Cardiac muscle cell (in vitro differentiated cells and primary cell): ENCODE data around the gene ADGRE1. TPM values are rescaled to one million over a fixed set of nuclear protein-coding genes. Genes with fewer than 3 reads are reported as not detected.
A peak's percentile ranks its signal among the peaks of the same experiment; 100 is the strongest.

Experiments
- DNase-seq, 2 donors: peaks; one replicate each; pipeline versions ENCODE4 v3.0.0 to v3.0.0-alpha.2; 2010 to 2017; ENCODE audit warnings: low read depth in 1 of 2, low spot score in 1 of 2
- H3K27ac ChIP-seq: fragments of 200-600 bp; sonication (generic); 2 replicates; pipeline ENCODE4 v1.5.1; 2016
- H3K27me3 ChIP-seq: fragments of 200-600 bp; sonication (generic); 2 replicates; pipeline ENCODE4 v1.6.0; 2016; ENCODE audit warnings: control low read depth
- H3K36me3 ChIP-seq: fragments of 200-600 bp; sonication (generic); 2 replicates; pipeline ENCODE4 v1.5.1; 2016; ENCODE audit warnings: control low read depth
- H3K4me1 ChIP-seq: fragments of 200-600 bp; sonication (generic); 2 replicates; pipeline ENCODE4 v1.8.1; 2017; ENCODE audit warnings: low read depth, mild to moderate bottlenecking, mixed run types
- H3K4me3 ChIP-seq: fragments of 200-600 bp; sonication (generic); 2 replicates; pipeline ENCODE4 v1.5.1; 2016; ENCODE audit warnings: mild to moderate bottlenecking
- H3K9me3 ChIP-seq: fragments of 200-600 bp; sonication (generic); 2 replicates; pipeline ENCODE4 v1.5.1; 2017; ENCODE audit warnings: low read depth, mild to moderate bottlenecking, control low read depth
- polyA plus RNA-seq: library from polyadenylated mRNA; unstranded; fragments of >200 nt; fragmentation: Nextera tagmentation; extraction: Ambion mirVana; gene quantifications from 2 replicates; pipeline ENCODE4 v1.2.1, GENCODE V29; 2016
- total RNA-seq: library from RNA; depleted of rRNA; stranded (reverse); fragments of >200 nt; gene quantifications from 2 replicates; pipeline ENCODE4 v1.2.3, GENCODE V29; 2016
- TF ChIP-seq, protein P1 (sequence below): IDR thresholded peaks from 2 replicates; pipeline ENCODE4 v1.5.1; 2012; ENCODE audit warnings: low read depth, mild to moderate bottlenecking, low read length

The ADGRE1 gene
- total and polyA plus RNA-seq, 2 experiments from 2014 or later = not detected

DNA sequence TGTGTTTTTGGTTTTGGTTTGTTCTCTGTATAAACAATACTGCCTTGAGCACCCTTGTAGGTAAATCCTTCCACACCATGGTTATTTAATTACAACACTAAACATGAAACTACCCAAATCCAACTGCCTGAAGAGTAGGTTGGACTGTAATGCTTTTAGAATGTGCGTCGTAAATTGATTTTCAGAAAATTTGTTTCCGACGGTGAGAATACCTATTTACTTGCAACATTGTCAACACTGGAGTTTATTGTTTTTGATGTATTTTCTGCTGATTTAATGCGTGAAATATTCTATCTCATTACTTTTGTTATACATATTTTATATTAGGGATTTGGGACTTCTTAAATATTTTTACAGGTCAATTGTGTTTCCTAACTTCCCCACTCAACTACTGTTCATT, 48.2 kb downstream of the ADGRE1 start:
- no peak overlapping the region for H3K4me3 ChIP-seq
- DNase-seq = no peak
- H3K4me1 ChIP-seq = no peaks in the 10 kb centered on the region
- no peaks in the 10 kb centered on the region for H3K9me3 ChIP-seq
- no peaks in the 10 kb centered on the region for H3K36me3 ChIP-seq
- no peak overlapping the region for H3K27ac ChIP-seq
- no peaks in the 10 kb centered on the region for H3K27me3 ChIP-seq
- TF ChIP-seq, protein P1, sequence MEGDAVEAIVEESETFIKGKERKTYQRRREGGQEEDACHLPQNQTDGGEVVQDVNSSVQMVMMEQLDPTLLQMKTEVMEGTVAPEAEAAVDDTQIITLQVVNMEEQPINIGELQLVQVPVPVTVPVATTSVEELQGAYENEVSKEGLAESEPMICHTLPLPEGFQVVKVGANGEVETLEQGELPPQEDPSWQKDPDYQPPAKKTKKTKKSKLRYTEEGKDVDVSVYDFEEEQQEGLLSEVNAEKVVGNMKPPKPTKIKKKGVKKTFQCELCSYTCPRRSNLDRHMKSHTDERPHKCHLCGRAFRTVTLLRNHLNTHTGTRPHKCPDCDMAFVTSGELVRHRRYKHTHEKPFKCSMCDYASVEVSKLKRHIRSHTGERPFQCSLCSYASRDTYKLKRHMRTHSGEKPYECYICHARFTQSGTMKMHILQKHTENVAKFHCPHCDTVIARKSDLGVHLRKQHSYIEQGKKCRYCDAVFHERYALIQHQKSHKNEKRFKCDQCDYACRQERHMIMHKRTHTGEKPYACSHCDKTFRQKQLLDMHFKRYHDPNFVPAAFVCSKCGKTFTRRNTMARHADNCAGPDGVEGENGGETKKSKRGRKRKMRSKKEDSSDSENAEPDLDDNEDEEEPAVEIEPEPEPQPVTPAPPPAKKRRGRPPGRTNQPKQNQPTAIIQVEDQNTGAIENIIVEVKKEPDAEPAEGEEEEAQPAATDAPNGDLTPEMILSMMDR = no peak

DNA sequence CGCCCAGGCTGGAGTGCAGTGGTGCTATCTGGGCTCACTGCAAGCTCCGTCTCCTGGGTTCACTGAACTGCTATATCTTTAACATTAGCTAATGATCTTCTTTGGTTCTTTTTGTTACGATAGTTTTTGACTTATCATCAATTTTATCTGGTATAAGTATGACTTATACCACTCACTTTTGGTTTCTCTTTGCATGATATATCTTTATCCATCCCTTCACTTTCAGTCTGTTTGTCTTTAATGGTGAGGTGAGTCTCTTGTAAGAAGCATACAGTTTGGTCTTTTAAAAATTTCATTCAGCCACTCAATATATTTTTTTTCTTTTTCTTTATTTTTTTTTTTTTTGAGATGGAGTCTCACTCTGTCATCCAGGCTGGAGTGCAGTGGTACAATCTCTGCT, 58.4 kb downstream of the ADGRE1 start:
- H3K4me1 ChIP-seq = no peaks in the 10 kb centered on the region
- no peaks in the 10 kb centered on the region for H3K9me3 ChIP-seq
- H3K36me3 ChIP-seq = no peaks in the 10 kb centered on the region
- TF ChIP-seq, protein P1 = no peak
- no peak overlapping the region for H3K4me3 ChIP-seq
- H3K27me3 ChIP-seq = no peaks in the 10 kb centered on the region
- DNase-seq = no peak
- no peak overlapping the region for H3K27ac ChIP-seq

DNA sequence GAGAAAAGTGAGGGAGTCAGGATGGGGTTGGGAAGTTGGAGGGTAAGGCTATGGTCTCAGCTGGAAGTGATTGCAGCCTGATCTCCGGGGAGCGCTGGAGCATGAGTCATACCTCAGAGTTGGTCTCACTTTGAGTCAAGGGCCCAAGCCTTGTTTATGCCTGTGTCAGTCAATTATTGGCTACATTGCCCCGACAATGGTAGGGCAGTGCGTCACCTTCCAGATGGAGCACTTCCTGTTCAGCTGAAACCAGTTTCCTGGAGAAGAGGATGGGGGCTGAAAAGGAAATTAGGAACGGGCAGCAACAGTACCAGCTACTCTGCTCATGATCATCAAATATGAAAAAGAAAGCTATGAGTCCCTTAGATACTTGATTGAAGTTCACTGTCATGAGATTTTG, 60.4 kb downstream of the ADGRE1 start:
- H3K36me3 ChIP-seq = no peaks in the 10 kb centered on the region
- peak in 1 of 2 donors; percentile 62 for DNase-seq
- H3K27ac ChIP-seq = no peak overlapping the region
- H3K27me3 ChIP-seq = no peaks in the 10 kb centered on the region
- H3K4me1 ChIP-seq = no peaks in the 10 kb centered on the region
- H3K4me3 ChIP-seq = no peak overlapping the region
- TF ChIP-seq, protein P1 = no peak
- H3K9me3 ChIP-seq = no peaks in the 10 kb centered on the region

DNA sequence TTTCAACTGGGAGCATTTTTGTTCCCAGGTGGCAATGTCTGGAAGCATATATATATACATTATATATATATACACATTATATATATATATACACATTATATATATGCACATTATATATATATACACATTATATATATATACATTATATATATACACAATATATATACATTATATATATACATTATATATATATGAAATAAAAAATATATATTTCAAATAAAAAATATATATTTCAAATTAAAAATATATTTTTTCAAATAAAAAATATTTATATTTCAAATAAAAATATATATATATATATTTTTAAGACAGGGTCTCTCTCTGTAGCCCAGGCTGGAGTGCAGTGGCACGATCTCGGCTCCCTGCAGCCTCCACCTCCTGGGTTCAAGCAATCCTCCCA, 61.5 kb downstream of the ADGRE1 start:
- no peaks in the 10 kb centered on the region for H3K27me3 ChIP-seq
- no peaks in the 10 kb centered on the region for H3K9me3 ChIP-seq
- no peaks in the 10 kb centered on the region for H3K36me3 ChIP-seq
- no peak overlapping the region for H3K4me3 ChIP-seq
- TF ChIP-seq, protein P1 = no peak
- no peak for DNase-seq
- no peak overlapping the region for H3K27ac ChIP-seq
- H3K4me1 ChIP-seq = no peaks in the 10 kb centered on the region

DNA sequence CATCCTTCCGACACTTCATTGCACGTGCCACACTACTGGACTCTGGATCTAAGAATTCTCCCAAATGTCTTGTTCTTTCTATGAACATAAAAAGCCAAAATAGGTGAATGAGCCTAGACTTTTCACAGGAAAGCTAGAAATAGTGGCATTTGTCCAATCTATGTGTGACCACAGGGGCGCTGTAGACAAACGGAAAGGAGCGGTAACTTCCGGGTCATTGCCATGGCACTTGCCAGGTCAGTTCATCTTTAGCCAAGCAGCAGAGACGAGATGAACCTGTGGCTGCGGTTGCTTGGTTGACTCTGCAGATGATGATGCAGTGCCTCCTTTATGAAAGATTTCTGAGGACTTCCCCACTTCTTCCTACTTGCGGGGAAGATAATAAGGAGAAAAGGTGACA, 65.6 kb downstream of the ADGRE1 start:
- H3K27me3 ChIP-seq = no peaks in the 10 kb centered on the region
- no peak overlapping the region for H3K4me3 ChIP-seq
- no peaks in the 10 kb centered on the region for H3K9me3 ChIP-seq
- no peaks in the 10 kb centered on the region for H3K4me1 ChIP-seq
- no peaks in the 10 kb centered on the region for H3K36me3 ChIP-seq
- DNase-seq = no peak
- no peak overlapping the region for H3K27ac ChIP-seq
- TF ChIP-seq, protein P1 = no peak

DNA sequence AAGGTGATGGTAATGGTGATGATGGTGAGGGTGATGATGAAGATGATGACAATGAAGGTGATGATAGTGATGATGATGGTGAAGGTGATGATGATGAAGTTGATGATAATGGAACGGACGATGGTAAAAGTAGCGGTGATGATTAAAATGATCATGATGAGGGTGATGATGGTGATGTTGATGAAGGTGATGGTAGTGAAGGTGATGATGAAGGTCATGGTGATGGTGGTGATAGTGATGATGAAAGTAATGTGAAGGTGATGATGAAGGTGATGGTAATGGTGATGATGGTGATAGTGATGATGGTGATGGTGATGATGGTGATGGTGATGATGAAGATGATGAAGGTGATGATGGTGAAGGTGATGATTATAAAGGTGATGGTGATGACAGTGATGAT, 67.7 kb downstream of the ADGRE1 start:
- no peak for DNase-seq
- Histone ChIP-seq H3K9me3 (no peaks in the 10 kb centered on the region), H3K36me3 (no peaks in the 10 kb centered on the region), H3K27me3 (no peaks in the 10 kb centered on the region), H3K4me3 (no peak overlapping the region), H3K27ac (no peak overlapping the region), H3K4me1 (no peaks in the 10 kb centered on the region)
- TF ChIP-seq, protein P1 = no peak
